Measurements from ENCODE around the gene COX4I2. TPM values are rescaled to one million over a fixed set of nuclear protein-coding genes. Genes with fewer than 3 reads are reported as not detected.
A peak's percentile ranks its signal among the peaks of the same experiment; 100 is the strongest.
"Not testable (repeated sequence)": the region's sequence is repeated elsewhere in the genome, so short reads cannot be mapped to it uniquely, and the experiment has no call there.

The COX4I2 gene
- total and polyA plus RNA-seq, 2 experiments from 2014 or later, result not detected

GRCh38 chr20:31640259-31640658, 2.5 kb downstream of the COX4I2 start:
- in situ Hi-C loops (cut with MboI), result no loop called here
- Histone ChIP-seq H3K27me3 (replicated peaks; ENCODE audit: insufficient read depth) (no peaks in the 10 kb centered on the region), H3K4me2 (ENCODE audit: unreplicated experiment) (no peak overlapping the region), H3K9me3 (ENCODE audit: low read depth) (no peaks in the 10 kb centered on the region), H3K4me3 (no peak overlapping the region), H2AFZ (no peak overlapping the region), H3K27ac (no peak overlapping the region), H3F3A (ENCODE audit: insufficient read depth) (no peaks in the 10 kb centered on the region), H4K20me1 (ENCODE audit: insufficient read depth) (no peaks in the 10 kb centered on the region), H3K79me2 (ENCODE audit: insufficient read depth) (no peaks in the 10 kb centered on the region), H3K9ac (no peak overlapping the region), H3K4me1 (ENCODE audit: insufficient read depth) (no peaks in the 10 kb centered on the region), H3K36me3 (ENCODE audit: low read depth) (no peaks in the 10 kb centered on the region), H3K9me2 (ENCODE audit: insufficient read depth) (no peaks in the 10 kb centered on the region)
- WGBS, 2 experiments (ENCODE audit: low coverage in 1 of 2, low lambda C conversion rate in 2 of 2, missing lambda C conversion rate in 2 of 2), result 65 to 67% methylated on average over 3 of the region's 3 CpGs
- TF ChIP-seq EZH2 (IDR thresholded peaks at IDR 0.05; ENCODE audit: insufficient read depth, poor library complexity, severe bottlenecking), result no peak
- no peak for TF ChIP-seq EZH2phosphoT487 (IDR thresholded peaks at IDR 0.05; ENCODE audit: insufficient read depth, low read depth)
- no peak for DNase-seq

GRCh38 chr20:31641391-31641790, 3.7 kb downstream of the COX4I2 start:
- no peaks in the 10 kb centered on the region for H3K9me2 ChIP-seq (ENCODE audit: insufficient read depth)
- H3K4me3 ChIP-seq, result no peak overlapping the region
- H3K9me3 ChIP-seq (ENCODE audit: low read depth), result no peaks in the 10 kb centered on the region
- H3F3A ChIP-seq (ENCODE audit: insufficient read depth), result no peaks in the 10 kb centered on the region
- no peaks in the 10 kb centered on the region for H3K27me3 ChIP-seq (replicated peaks; ENCODE audit: insufficient read depth)
- 77 to 78% methylated on average over 6 of the region's 6 CpGs for WGBS, 2 experiments (ENCODE audit: low coverage in 1 of 2, low lambda C conversion rate in 2 of 2, missing lambda C conversion rate in 2 of 2)
- H3K27ac ChIP-seq, result no peak overlapping the region
- no peaks in the 10 kb centered on the region for H3K36me3 ChIP-seq (ENCODE audit: low read depth)
- no peak overlapping the region for H3K9ac ChIP-seq
- TF ChIP-seq EZH2phosphoT487 (IDR thresholded peaks at IDR 0.05; ENCODE audit: insufficient read depth, low read depth), result no peak
- no peak for TF ChIP-seq EZH2 (IDR thresholded peaks at IDR 0.05; ENCODE audit: insufficient read depth, poor library complexity, severe bottlenecking)
- no peak overlapping the region for H2AFZ ChIP-seq
- in situ Hi-C loops (cut with MboI), result no loop called here
- H3K79me2 ChIP-seq (ENCODE audit: insufficient read depth), result no peaks in the 10 kb centered on the region
- no peak overlapping the region for H3K4me2 ChIP-seq (ENCODE audit: unreplicated experiment)
- H4K20me1 ChIP-seq (ENCODE audit: insufficient read depth), result no peaks in the 10 kb centered on the region
- DNase-seq, result no peak
- no peaks in the 10 kb centered on the region for H3K4me1 ChIP-seq (ENCODE audit: insufficient read depth)

- H3K4me1 ChIP-seq (ENCODE audit: insufficient read depth), result no peaks in the 10 kb centered on the region
- no peaks in the 10 kb centered on the region for H3K9me2 ChIP-seq (ENCODE audit: insufficient read depth)
- no peak overlapping the region for H3K4me2 ChIP-seq (ENCODE audit: unreplicated experiment)
- no peak overlapping the region for H3K4me3 ChIP-seq
- no peaks in the 10 kb centered on the region for H3F3A ChIP-seq (ENCODE audit: insufficient read depth)
- no peaks in the 10 kb centered on the region for H4K20me1 ChIP-seq (ENCODE audit: insufficient read depth)
- H2AFZ ChIP-seq, result no peak overlapping the region
- no peak for TF ChIP-seq EZH2phosphoT487 (IDR thresholded peaks at IDR 0.05; ENCODE audit: insufficient read depth, low read depth)
- no peak for TF ChIP-seq EZH2 (IDR thresholded peaks at IDR 0.05; ENCODE audit: insufficient read depth, poor library complexity, severe bottlenecking)
- no peak for DNase-seq
- no peaks in the 10 kb centered on the region for H3K9me3 ChIP-seq (ENCODE audit: low read depth)
- H3K27me3 ChIP-seq (replicated peaks; ENCODE audit: insufficient read depth), result no peaks in the 10 kb centered on the region
- H3K79me2 ChIP-seq (ENCODE audit: insufficient read depth), result no peaks in the 10 kb centered on the region
- H3K36me3 ChIP-seq (ENCODE audit: low read depth), result no peaks in the 10 kb centered on the region
- WGBS, 2 experiments (ENCODE audit: low coverage in 1 of 2, low lambda C conversion rate in 2 of 2, missing lambda C conversion rate in 2 of 2), result 89 to 95% methylated on average over 1 of the region's 1 CpG
- H3K9ac ChIP-seq, result no peak overlapping the region
- H3K27ac ChIP-seq, result no peak overlapping the region
- in situ Hi-C loops (cut with MboI), result no loop called here
These were observed 5.1 kb downstream of the COX4I2 start for GRCh38 chr20:31642837-31643236.

- Histone ChIP-seq H2AFZ (no peak overlapping the region), H4K20me1 (ENCODE audit: insufficient read depth) (no peaks in the 10 kb centered on the region), H3K4me3 (no peak overlapping the region), H3K4me2 (ENCODE audit: unreplicated experiment) (no peak overlapping the region), H3F3A (ENCODE audit: insufficient read depth) (no peaks in the 10 kb centered on the region), H3K4me1 (ENCODE audit: insufficient read depth) (no peaks in the 10 kb centered on the region), H3K9ac (no peak overlapping the region), H3K27ac (no peak overlapping the region), H3K9me2 (ENCODE audit: insufficient read depth) (no peaks in the 10 kb centered on the region), H3K9me3 (ENCODE audit: low read depth) (no peaks in the 10 kb centered on the region), H3K79me2 (ENCODE audit: insufficient read depth) (no peaks in the 10 kb centered on the region), H3K27me3 (replicated peaks; ENCODE audit: insufficient read depth) (no peaks in the 10 kb centered on the region), H3K36me3 (ENCODE audit: low read depth) (no peaks in the 10 kb centered on the region)
- TF ChIP-seq EZH2phosphoT487 (IDR thresholded peaks at IDR 0.05; ENCODE audit: insufficient read depth, low read depth) (no peak), EZH2 (IDR thresholded peaks at IDR 0.05; ENCODE audit: insufficient read depth, poor library complexity, severe bottlenecking) (no peak)
- in situ Hi-C loops (cut with MboI), result no loop called here
- 87 to 95% methylated on average over 4 of the region's 4 CpGs for WGBS, 2 experiments (ENCODE audit: low coverage in 1 of 2, low lambda C conversion rate in 2 of 2, missing lambda C conversion rate in 2 of 2)
- no peak for DNase-seq
These were observed 5.8 kb downstream of the COX4I2 start for GRCh38 chr20:31643522-31643921.

- Histone ChIP-seq H3K9me3 (ENCODE audit: low read depth) (no peaks in the 10 kb centered on the region), H2AFZ (no peak overlapping the region), H3K4me3 (no peak overlapping the region), H3K9ac (no peak overlapping the region), H3K36me3 (ENCODE audit: low read depth) (no peaks in the 10 kb centered on the region), H3K9me2 (ENCODE audit: insufficient read depth) (no peaks in the 10 kb centered on the region), H3K27ac (no peak overlapping the region), H3K4me1 (ENCODE audit: insufficient read depth) (no peaks in the 10 kb centered on the region), H3F3A (ENCODE audit: insufficient read depth) (no peaks in the 10 kb centered on the region), H4K20me1 (ENCODE audit: insufficient read depth) (no peaks in the 10 kb centered on the region), H3K4me2 (ENCODE audit: unreplicated experiment) (no peak overlapping the region), H3K79me2 (ENCODE audit: insufficient read depth) (no peaks in the 10 kb centered on the region), H3K27me3 (replicated peaks; ENCODE audit: insufficient read depth) (no peaks in the 10 kb centered on the region)
- TF ChIP-seq EZH2 (IDR thresholded peaks at IDR 0.05; ENCODE audit: insufficient read depth, poor library complexity, severe bottlenecking), result no peak
- no peak for TF ChIP-seq EZH2phosphoT487 (IDR thresholded peaks at IDR 0.05; ENCODE audit: insufficient read depth, low read depth)
- in situ Hi-C loops (cut with MboI), result no loop called here
- peak; percentile 17 for DNase-seq
- 54 to 55% methylated on average over 7 to 8 of the region's 8 CpGs for WGBS, 2 experiments (ENCODE audit: low coverage in 1 of 2, low lambda C conversion rate in 2 of 2, missing lambda C conversion rate in 2 of 2)
These were observed 7.0 kb downstream of the COX4I2 start for GRCh38 chr20:31644701-31645100.

- H3F3A ChIP-seq (ENCODE audit: insufficient read depth), result peaks cover 10% of the 10 kb centered on the region; the same call in 1 of the 2 replicates
- H3K4me3 ChIP-seq; H3K4me2 ChIP-seq (ENCODE audit: unreplicated experiment); H3K27me3 ChIP-seq (replicated peaks; ENCODE audit: insufficient read depth); in situ Hi-C loops (cut with MboI); H3K36me3 ChIP-seq (ENCODE audit: low read depth); H3K4me1 ChIP-seq (ENCODE audit: insufficient read depth); H3K9me2 ChIP-seq (ENCODE audit: insufficient read depth); H3K9ac ChIP-seq; H4K20me1 ChIP-seq (ENCODE audit: insufficient read depth); H3K79me2 ChIP-seq (ENCODE audit: insufficient read depth); H2AFZ ChIP-seq; H3K27ac ChIP-seq; DNase-seq; H3K9me3 ChIP-seq (ENCODE audit: low read depth): not testable (repeated sequence)
- 72 to 81% methylated on average over 3 of the region's 3 CpGs for WGBS, 2 experiments (ENCODE audit: low coverage in 1 of 2, low lambda C conversion rate in 2 of 2, missing lambda C conversion rate in 2 of 2)
These were observed 10.4 kb downstream of the COX4I2 start for GRCh38 chr20:31648104-31648503.

All from GM23248 (cell line).